H9 (cell line): ENCODE results near the gene CLMN. TPM values are rescaled to one million over a fixed set of nuclear protein-coding genes. Genes with fewer than 3 reads are reported as not detected.

ENCODE experiments used
- DNase-seq: peaks from one replicate; pipeline ENCODE4 v3.0.0-alpha.2; 2017
- H2AFZ ChIP-seq: one replicate; pipeline ENCODE4 v1.6.1; 2013; ENCODE audit warnings: mild to moderate bottlenecking, low read length, control low read depth, moderate library complexity
- H2AK5ac ChIP-seq: 2 replicates; pipeline ENCODE4 v1.6.1; 2013; ENCODE audit warnings: low read length, control low read depth, mixed read lengths; ENCODE audit not compliant: insufficient read length
- H2BK120ac ChIP-seq: one replicate; pipeline ENCODE4 v1.6.1; 2013; ENCODE audit warnings: low read depth, mild to moderate bottlenecking, low read length, control low read depth, inconsistent platforms; ENCODE audit not compliant: poor library complexity, severe bottlenecking
- H2BK12ac ChIP-seq: 2 replicates; pipeline ENCODE4 v1.6.1; 2013; ENCODE audit warnings: low read length, control low read depth, mixed read lengths, low read depth; ENCODE audit not compliant: insufficient read length
- H2BK15ac ChIP-seq: 2 replicates; pipeline ENCODE4 v1.6.1; 2013; ENCODE audit warnings: low read depth, low read length, control low read depth
- H2BK20ac ChIP-seq: one replicate; pipeline ENCODE4 v1.6.1; 2013; ENCODE audit warnings: low read depth, mild to moderate bottlenecking, low read length, control low read depth, inconsistent platforms; ENCODE audit not compliant: poor library complexity, severe bottlenecking
- H2BK5ac ChIP-seq: 2 replicates; pipeline ENCODE4 v1.6.1; 2013; ENCODE audit warnings: low read length, control low read depth, mixed read lengths; ENCODE audit not compliant: insufficient read length
- H3K14ac ChIP-seq: 2 replicates; pipeline ENCODE4 v1.6.1; 2013; ENCODE audit warnings: low read length, control low read depth; ENCODE audit not compliant: insufficient read depth
- H3K18ac ChIP-seq: 2 replicates; pipeline ENCODE4 v1.6.1; 2013; ENCODE audit warnings: low read depth, mild to moderate bottlenecking, mixed read lengths, low read length, control low read depth; ENCODE audit not compliant: insufficient read length
- H3K23ac ChIP-seq: 2 replicates; pipeline ENCODE4 v1.6.1; 2013; ENCODE audit warnings: low read length, control low read depth, mixed read lengths, low read depth; ENCODE audit not compliant: insufficient read length
- H3K23me2 ChIP-seq: 2 replicates; pipeline ENCODE4 v1.6.1; 2013; ENCODE audit warnings: low read depth, mild to moderate bottlenecking, mixed read lengths, low read length, control low read depth; ENCODE audit not compliant: insufficient read length, poor library complexity, severe bottlenecking
- H3K27ac ChIP-seq: 2 replicates; pipeline ENCODE4 v1.5.1; 2013; ENCODE audit warnings: low read length, control low read depth, mixed read lengths, low read depth; ENCODE audit not compliant: insufficient read length
- H3K27me3 ChIP-seq: 2 replicates; pipeline ENCODE4 v1.6.1; 2013; ENCODE audit warnings: low read length, control low read depth, inconsistent platforms; ENCODE audit not compliant: insufficient read depth
- H3K4ac ChIP-seq: 2 replicates; pipeline ENCODE4 v1.6.1; 2013; ENCODE audit warnings: low read depth, mild to moderate bottlenecking, control low read depth, inconsistent platforms, low read length, moderate library complexity
- H3K4me1 ChIP-seq: 2 replicates; pipeline ENCODE4 v1.6.1; 2013; ENCODE audit warnings: low read length, control low read depth, inconsistent platforms; ENCODE audit not compliant: insufficient read depth
- H3K4me2 ChIP-seq: 2 replicates; pipeline ENCODE4 v1.6.1; 2013; ENCODE audit warnings: low read length, control low read depth, mixed read lengths; ENCODE audit not compliant: insufficient read length, insufficient read depth
- H3K56ac ChIP-seq: 2 replicates; pipeline ENCODE4 v1.6.1; 2013; ENCODE audit warnings: low read depth, mild to moderate bottlenecking, mixed read lengths, low read length, control low read depth; ENCODE audit not compliant: insufficient read length
- H3K79me1 ChIP-seq: 2 replicates; pipeline ENCODE4 v1.6.1; 2013; ENCODE audit warnings: low read depth, mild to moderate bottlenecking, moderate library complexity, low read length, control low read depth, inconsistent platforms; ENCODE audit not compliant: insufficient read depth, poor library complexity, severe bottlenecking
- H3K79me2 ChIP-seq: 2 replicates; pipeline ENCODE4 v1.6.1; 2013; ENCODE audit warnings: low read length, control low read depth, inconsistent platforms; ENCODE audit not compliant: insufficient read depth
- H3K9ac ChIP-seq: 2 replicates; pipeline ENCODE4 v1.6.1; 2013; ENCODE audit warnings: low read length, control low read depth, mixed read lengths; ENCODE audit not compliant: insufficient read length; ENCODE audit errors: extremely low read depth
- H3K9me3 ChIP-seq: one replicate; pipeline ENCODE4 v1.6.1; 2013; ENCODE audit warnings: low read depth, low read length, inconsistent platforms; ENCODE audit not compliant: control insufficient read depth
- H3T11ph ChIP-seq: one replicate; pipeline ENCODE4 v1.6.1; 2013; ENCODE audit warnings: mild to moderate bottlenecking, low read length, control low read depth, inconsistent platforms
- H4K20me1 ChIP-seq: one replicate; pipeline ENCODE4 v1.6.1; 2013; ENCODE audit not compliant: control insufficient read depth, insufficient read length, insufficient read depth
- H4K5ac ChIP-seq: 2 replicates; pipeline ENCODE4 v1.6.1; 2013; ENCODE audit warnings: low read depth, mild to moderate bottlenecking, mixed read lengths, low read length, control low read depth; ENCODE audit not compliant: insufficient read length
- H4K8ac ChIP-seq: replicated peaks from 2 replicates; pipeline ENCODE4 v1.6.1; 2013; ENCODE audit warnings: low read length, control low read depth, mixed read lengths, low read depth; ENCODE audit not compliant: insufficient read length
- H4K91ac ChIP-seq: 2 replicates; pipeline ENCODE4 v1.6.1; 2013; ENCODE audit warnings: low read depth, mild to moderate bottlenecking, moderate library complexity, mixed read lengths, low read length, control low read depth; ENCODE audit not compliant: insufficient read length
- H3K27ac Mint-ChIP-seq, 3 experiments: 2 replicates in 2 of 3; 3 replicates in 1 of 3; pipeline ENCODE4 v1.8.0; 2020 to 2021; ENCODE audit warnings: mixed read lengths in 3 of 3, mild to moderate bottlenecking in 1 of 3, moderate library complexity in 1 of 3
- H3K27me3 Mint-ChIP-seq: 2 replicates; pipeline ENCODE4 v1.8.0; 2021; ENCODE audit warnings: low read depth, mild to moderate bottlenecking, moderate library complexity, mixed read lengths
- H3K36me3 Mint-ChIP-seq, 3 experiments: 2 replicates in 2 of 3; 3 replicates in 1 of 3; pipeline ENCODE4 v1.8.0; 2020 to 2021; ENCODE audit warnings: low read depth in 3 of 3, mixed read lengths in 3 of 3; ENCODE audit not compliant: insufficient read depth in 1 of 3
- H3K4me1 Mint-ChIP-seq, 2 experiments: 2 replicates each; pipeline ENCODE4 v1.8.0; 2020; ENCODE audit warnings: mixed read lengths in 2 of 2
- H3K4me3 Mint-ChIP-seq, 2 experiments: 2 replicates in 1 of 2; 3 replicates in 1 of 2; pipeline ENCODE4 v1.8.0; 2020 to 2021; ENCODE audit warnings: mild to moderate bottlenecking in 2 of 2, mixed read lengths in 2 of 2, moderate library complexity in 1 of 2
- H3K9me3 Mint-ChIP-seq, 2 experiments: 2 replicates in 1 of 2; 3 replicates in 1 of 2; pipeline ENCODE4 v1.8.0; 2020; ENCODE audit warnings: mild to moderate bottlenecking in 2 of 2, mixed read lengths in 2 of 2, moderate library complexity in 1 of 2
- WGBS: extraction: QIAGEN DNeasy Blood & Tissue Kit; methylation state at CpG from one replicate; pipeline ENCODE4 v1.1.7; 2013; ENCODE audit warnings: missing lambda C conversion rate, low lambda C conversion rate, mixed read lengths; ENCODE audit not compliant: insufficient read length; ENCODE audit errors: extremely low coverage; 5-methylcytosine and 5-hydroxymethylcytosine counted together
- total RNA-seq: library from RNA; stranded (reverse); gene quantifications from 2 replicates; pipeline ENCODE4 v1.2.1, GENCODE V29; 2021
- TF ChIP-seq, protein P1 (sequence below): fragments of 200-600 bp; sonication (generic); conservative IDR thresholded peaks from 3 replicates; pipeline ENCODE4 v1.8.0; 2021; ENCODE audit warnings: antibody characterized with exemption, mild to moderate bottlenecking

The CLMN gene
- total RNA-seq, 1 experiment from 2014 or later, result 7.6 TPM

DNA sequence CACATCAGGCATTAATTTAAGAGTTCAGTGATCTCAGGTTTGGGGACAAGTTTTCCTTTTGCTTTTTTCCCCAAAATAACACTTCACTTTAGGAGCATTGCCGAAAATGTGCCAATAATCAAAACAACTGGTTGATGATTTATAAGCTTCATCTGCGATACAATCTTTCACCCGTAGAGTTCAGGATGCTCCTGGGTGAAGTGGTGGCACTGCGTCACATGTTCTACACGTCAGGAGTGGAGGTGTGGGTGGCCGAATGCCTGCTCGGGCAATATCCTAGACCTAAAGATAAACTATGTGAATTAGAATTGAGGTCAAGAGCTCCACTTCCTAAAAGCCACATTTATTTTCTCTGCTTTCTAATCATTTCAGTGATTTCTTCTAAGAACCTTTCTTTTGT is 91.5 kb downstream of the CLMN start:
- Histone ChIP-seq H3K23me2 (no peaks in the 10 kb centered on the region), H4K8ac (no peak overlapping the region), H3K4me1 (no peaks in the 10 kb centered on the region; the same call in 1 of the 2 replicates), H2BK12ac (no peak overlapping the region), H4K91ac (no peak overlapping the region), H3K23ac (no peak overlapping the region), H3K18ac (no peak overlapping the region), H2BK5ac (no peak overlapping the region), H3K79me2 (no peaks in the 10 kb centered on the region), H3K27ac (no peak overlapping the region), H3K14ac (no peak overlapping the region), H2BK120ac (no peak overlapping the region), H3K4ac (no peak overlapping the region), H3K9me3 (no peaks in the 10 kb centered on the region), H3K9ac (no peak overlapping the region), H3K27me3 (no peaks in the 10 kb centered on the region), H3K56ac (no peak overlapping the region), H3T11ph (no peak overlapping the region), H4K20me1 (peaks cover 2% of the 10 kb centered on the region), H3K79me1 (no peaks in the 10 kb centered on the region), H3K4me2 (no peak overlapping the region), H2AFZ (no peak overlapping the region), H2BK20ac (no peak overlapping the region), H2BK15ac (no peak overlapping the region), H2AK5ac (no peak overlapping the region), H4K5ac (no peak overlapping the region)
- peaks cover 11 to 14% of the 10 kb centered on the region in 2 experiments; a peak in 3 of 4 replicates for H3K4me1 Mint-ChIP-seq
- no peak overlapping the region for H3K27ac Mint-ChIP-seq
- DNase-seq, result no peak
- no CpG with 5 or more reads among the region's 7 CpGs for whole genome bisulfite sequencing
- no peaks in the 10 kb centered on the region for H3K9me3 Mint-ChIP-seq
- H3K27me3 Mint-ChIP-seq, result 0 out of 2 replicates have a peak, but pooled peaks cover 2% of the 10 kb centered on the region
- TF ChIP-seq, protein P1, sequence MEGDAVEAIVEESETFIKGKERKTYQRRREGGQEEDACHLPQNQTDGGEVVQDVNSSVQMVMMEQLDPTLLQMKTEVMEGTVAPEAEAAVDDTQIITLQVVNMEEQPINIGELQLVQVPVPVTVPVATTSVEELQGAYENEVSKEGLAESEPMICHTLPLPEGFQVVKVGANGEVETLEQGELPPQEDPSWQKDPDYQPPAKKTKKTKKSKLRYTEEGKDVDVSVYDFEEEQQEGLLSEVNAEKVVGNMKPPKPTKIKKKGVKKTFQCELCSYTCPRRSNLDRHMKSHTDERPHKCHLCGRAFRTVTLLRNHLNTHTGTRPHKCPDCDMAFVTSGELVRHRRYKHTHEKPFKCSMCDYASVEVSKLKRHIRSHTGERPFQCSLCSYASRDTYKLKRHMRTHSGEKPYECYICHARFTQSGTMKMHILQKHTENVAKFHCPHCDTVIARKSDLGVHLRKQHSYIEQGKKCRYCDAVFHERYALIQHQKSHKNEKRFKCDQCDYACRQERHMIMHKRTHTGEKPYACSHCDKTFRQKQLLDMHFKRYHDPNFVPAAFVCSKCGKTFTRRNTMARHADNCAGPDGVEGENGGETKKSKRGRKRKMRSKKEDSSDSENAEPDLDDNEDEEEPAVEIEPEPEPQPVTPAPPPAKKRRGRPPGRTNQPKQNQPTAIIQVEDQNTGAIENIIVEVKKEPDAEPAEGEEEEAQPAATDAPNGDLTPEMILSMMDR, result no peak
- no peaks in the 10 kb centered on the region for H3K36me3 Mint-ChIP-seq
- no peak overlapping the region for H3K4me3 Mint-ChIP-seq
